SK-N-SH treated with all-trans-retinoic acid at 6 μM for 48 hours (cell line): ENCODE results near the gene RSF1.

Source experiments
- ATAC-seq: fragments of 200-7000 bp; cut with Tn5 transposase; 3 replicates; pipeline ENCODE4 v1.9.1; 2020; ENCODE audit warnings: mild to moderate bottlenecking, moderate library complexity
- ARNTL ChIP-seq: fragments of 450-650 bp; formaldehyde crosslinking; IDR thresholded peaks from 2 replicates; pipeline ENCODE4 v1.5.0; 2020; ENCODE audit warnings: low read depth, mild to moderate bottlenecking, moderate library complexity, borderline replicate concordance
- BACH2 ChIP-seq: fragments of 250-450 bp; sonication (Bioruptor Pico); IDR thresholded peaks from 2 replicates; pipeline ENCODE4 v1.9.0; 2021; ENCODE audit warnings: mild to moderate bottlenecking, borderline replicate concordance
- CSDC2 ChIP-seq: fragments of 250-450 bp; sonication (Bioruptor Pico); IDR thresholded peaks from 2 replicates; pipeline ENCODE4 v1.5.0; 2020; ENCODE audit warnings: mild to moderate bottlenecking, moderate library complexity
- CSRNP3 ChIP-seq: fragments of 250-450 bp; sonication (Bioruptor Pico); IDR thresholded peaks from 2 replicates; pipeline ENCODE4 v1.5.1; 2021; ENCODE audit warnings: mild to moderate bottlenecking, moderate library complexity
- ESRRG ChIP-seq: fragments of 250-450 bp; sonication (Bioruptor Pico); IDR thresholded peaks from 2 replicates; pipeline ENCODE4 v1.6.1; 2021; ENCODE audit warnings: mild to moderate bottlenecking
- ISL1 ChIP-seq: fragments of 250-450 bp; sonication (Bioruptor Pico); IDR thresholded peaks from 2 replicates; pipeline ENCODE4 v2.1.2; 2022; ENCODE audit warnings: mild to moderate bottlenecking, moderate library complexity
- OSR1 ChIP-seq: fragments of 250-450 bp; sonication (Bioruptor Pico); IDR thresholded peaks from 2 replicates; pipeline ENCODE4 v1.8.0; 2022; ENCODE audit warnings: moderate library complexity, mild to moderate bottlenecking, inconsistent platforms
- PATZ1 ChIP-seq: fragments of 250-450 bp; sonication (Bioruptor Pico); IDR thresholded peaks from 2 replicates; pipeline ENCODE4 v1.8.0; 2020; ENCODE audit warnings: mild to moderate bottlenecking, moderate library complexity, borderline replicate concordance
- POU6F1 ChIP-seq: fragments of 250-450 bp; sonication (Bioruptor Pico); IDR thresholded peaks from 2 replicates; pipeline ENCODE4 v1.8.0; 2021; ENCODE audit warnings: low read depth, mild to moderate bottlenecking, moderate library complexity, borderline replicate concordance
- PPARA ChIP-seq: fragments of 250-450 bp; sonication (Bioruptor Pico); IDR thresholded peaks from 2 replicates; pipeline ENCODE4 v1.5.0; 2020; ENCODE audit warnings: mild to moderate bottlenecking, borderline replicate concordance
- RARB ChIP-seq: fragments of 250-450 bp; sonication (Bioruptor Pico); IDR thresholded peaks from 2 replicates; pipeline ENCODE4 v1.8.0; 2021; ENCODE audit warnings: mild to moderate bottlenecking, moderate library complexity
- SNAI2 ChIP-seq: fragments of 250-450 bp; sonication (Bioruptor Pico); IDR thresholded peaks from 2 replicates; pipeline ENCODE4 v1.5.0; 2020; ENCODE audit warnings: mild to moderate bottlenecking, moderate library complexity
- TCF4 ChIP-seq: fragments of 250-450 bp; sonication (Bioruptor Pico); IDR thresholded peaks from 2 replicates; pipeline ENCODE4 v1.8.0; 2021; ENCODE audit warnings: mild to moderate bottlenecking, moderate library complexity, borderline replicate concordance
- TOX ChIP-seq: fragments of 250-450 bp; sonication (Bioruptor Pico); IDR thresholded peaks from 2 replicates; pipeline ENCODE4 v1.8.0; 2021; ENCODE audit warnings: mild to moderate bottlenecking, moderate library complexity, borderline replicate concordance
- TSHZ2 ChIP-seq: fragments of 250-450 bp; sonication (Bioruptor Pico); IDR thresholded peaks from 2 replicates; pipeline ENCODE4 v1.5.0; 2020; ENCODE audit warnings: mild to moderate bottlenecking, moderate library complexity
- ZC3H10 ChIP-seq: fragments of 250-450 bp; sonication (Bioruptor Pico); IDR thresholded peaks from 2 replicates; pipeline ENCODE4 v1.5.1; 2021; ENCODE audit warnings: mild to moderate bottlenecking, moderate library complexity
- ZFP3 ChIP-seq: fragments of 250-450 bp; sonication (Bioruptor Pico); IDR thresholded peaks from 2 replicates; pipeline ENCODE4 v1.5.0; 2020; ENCODE audit warnings: mild to moderate bottlenecking, moderate library complexity
- ZFP30 ChIP-seq: fragments of 450-650 bp; formaldehyde crosslinking; IDR thresholded peaks from 2 replicates; pipeline ENCODE4 v1.5.0; 2022; ENCODE audit warnings: mild to moderate bottlenecking, moderate library complexity
- ZNF565 ChIP-seq: fragments of 450-650 bp; formaldehyde crosslinking; conservative IDR thresholded peaks from 2 replicates; pipeline ENCODE4 v1.5.0; 2020; ENCODE audit warnings: low read depth, mild to moderate bottlenecking, moderate library complexity
- ZNF70 ChIP-seq: fragments of 450-650 bp; formaldehyde crosslinking; IDR thresholded peaks from 2 replicates; pipeline ENCODE4 v1.5.0; 2020; ENCODE audit warnings: mild to moderate bottlenecking, moderate library complexity
- ZNF8 ChIP-seq: fragments of 450-650 bp; formaldehyde crosslinking; IDR thresholded peaks from 2 replicates; pipeline ENCODE4 v1.5.0; 2020; ENCODE audit warnings: mild to moderate bottlenecking, moderate library complexity

RSF1 gene

GRCh38 chr11:77697865-77698264 is 122.7 kb downstream of the RSF1 start:
- ATAC-seq: no peak
- TF ChIP-seq TCF4 (CRISPR knock-in tag) (no peak), CSRNP3 (CRISPR knock-in tag) (no peak), ARNTL (no peak), RARB (CRISPR knock-in tag) (no peak), ISL1 (CRISPR knock-in tag) (no peak), CSDC2 (no peak), TSHZ2 (CRISPR knock-in tag) (no peak), SNAI2 (CRISPR knock-in tag) (no peak), ESRRG (CRISPR knock-in tag) (no peak), OSR1 (CRISPR knock-in tag) (no peak), ZC3H10 (CRISPR knock-in tag) (no peak), PPARA (no peak), POU6F1 (no peak), ZFP30 (CRISPR knock-in tag) (no peak), ZNF8 (CRISPR knock-in tag) (no peak), PATZ1 (CRISPR knock-in tag) (no peak), ZFP3 (no peak), ZNF70 (CRISPR knock-in tag) (no peak)

- no peak for ATAC-seq
- no peak for TF ChIP-seq ISL1 (CRISPR knock-in tag)
- no peak for TF ChIP-seq ZNF565 (CRISPR knock-in tag)
- TF ChIP-seq PPARA: no peak
- TF ChIP-seq TCF4 (CRISPR knock-in tag): no peak
- TF ChIP-seq ZNF8 (CRISPR knock-in tag): no peak
- no peak for TF ChIP-seq OSR1 (CRISPR knock-in tag)
- TF ChIP-seq PATZ1 (CRISPR knock-in tag): no peak
These were observed 125.1 kb downstream of the RSF1 start for GRCh38 chr11:77695417-77695816.

- no peak for TF ChIP-seq ESRRG (CRISPR knock-in tag)
- TF ChIP-seq OSR1 (CRISPR knock-in tag): no peak
- no peak for TF ChIP-seq CSRNP3 (CRISPR knock-in tag)
- no peak for TF ChIP-seq TSHZ2 (CRISPR knock-in tag)
- TF ChIP-seq BACH2: no peak
- TF ChIP-seq ZFP30 (CRISPR knock-in tag): no peak
- no peak for TF ChIP-seq PATZ1 (CRISPR knock-in tag)
- no peak for TF ChIP-seq TOX (CRISPR knock-in tag)
- TF ChIP-seq ZFP3: no peak
- TF ChIP-seq ISL1 (CRISPR knock-in tag): no peak
- no peak for TF ChIP-seq CSDC2
- no peak for TF ChIP-seq ZNF8 (CRISPR knock-in tag)
- no peak for TF ChIP-seq RARB (CRISPR knock-in tag)
- TF ChIP-seq, all 23 proteins: peak for 0
- no peak for ATAC-seq
These were observed 129.9 kb downstream of the RSF1 start for GRCh38 chr11:77690649-77691048.
